Loucy (cell line): Measurements from ENCODE around the gene WBP1L.

Experiments
- EZH2phosphoT487 ChIP-seq: fragments of 200-600 bp; IDR thresholded peaks from 2 replicates; pipeline ENCODE4 v1.6.1; 2018; ENCODE audit warnings: antibody characterized with exemption, mild to moderate bottlenecking, moderate library complexity, borderline replicate concordance
- TF ChIP-seq, protein P1 (sequence below): fragments of 200-600 bp; sonication (generic); conservative IDR thresholded peaks from 2 replicates; pipeline ENCODE4 v1.5.1; 2014; ENCODE audit warnings: mild to moderate bottlenecking, antibody characterized with exemption, low read length

DNA sequence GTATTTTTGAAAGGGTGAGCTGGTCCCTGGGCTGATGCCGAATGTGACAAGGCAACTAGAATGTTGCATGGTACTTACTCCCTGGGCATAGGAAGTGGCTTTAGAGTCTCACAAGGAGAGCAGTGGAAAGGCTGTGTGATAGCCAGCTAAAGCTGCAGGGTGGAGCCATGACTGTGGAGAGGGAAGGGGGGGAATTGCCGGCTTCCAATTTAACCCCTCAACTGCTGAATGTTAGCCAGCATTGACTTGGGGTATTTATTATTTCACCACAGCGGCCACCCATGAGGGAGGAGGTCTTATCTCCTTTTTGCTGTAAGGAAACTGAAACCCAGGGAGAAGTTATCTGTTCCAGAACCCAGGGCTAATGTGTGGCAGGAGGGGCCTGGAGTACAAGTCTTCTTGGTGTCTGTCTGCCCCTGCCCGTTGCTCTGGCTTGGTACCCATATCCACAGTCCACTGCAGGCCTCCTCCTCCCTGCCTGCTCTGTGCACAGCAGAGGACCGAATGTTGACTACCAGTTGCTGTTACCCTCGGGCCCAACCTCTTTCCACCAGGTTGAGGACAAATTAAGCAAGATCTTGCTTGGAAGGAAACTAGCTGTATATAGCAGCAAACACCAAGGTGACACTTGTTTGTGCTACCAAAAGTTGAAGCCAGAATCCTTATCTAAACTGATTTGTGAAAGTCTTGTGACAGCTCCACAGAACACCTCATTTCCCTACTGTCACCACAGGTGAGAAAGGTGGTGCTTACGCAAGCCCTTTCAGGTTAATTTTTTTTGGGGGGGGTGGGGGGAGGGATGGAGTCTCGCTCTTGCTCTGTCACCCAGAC lies 37.6 kb downstream of the WBP1L start:
- TF ChIP-seq, protein P1, sequence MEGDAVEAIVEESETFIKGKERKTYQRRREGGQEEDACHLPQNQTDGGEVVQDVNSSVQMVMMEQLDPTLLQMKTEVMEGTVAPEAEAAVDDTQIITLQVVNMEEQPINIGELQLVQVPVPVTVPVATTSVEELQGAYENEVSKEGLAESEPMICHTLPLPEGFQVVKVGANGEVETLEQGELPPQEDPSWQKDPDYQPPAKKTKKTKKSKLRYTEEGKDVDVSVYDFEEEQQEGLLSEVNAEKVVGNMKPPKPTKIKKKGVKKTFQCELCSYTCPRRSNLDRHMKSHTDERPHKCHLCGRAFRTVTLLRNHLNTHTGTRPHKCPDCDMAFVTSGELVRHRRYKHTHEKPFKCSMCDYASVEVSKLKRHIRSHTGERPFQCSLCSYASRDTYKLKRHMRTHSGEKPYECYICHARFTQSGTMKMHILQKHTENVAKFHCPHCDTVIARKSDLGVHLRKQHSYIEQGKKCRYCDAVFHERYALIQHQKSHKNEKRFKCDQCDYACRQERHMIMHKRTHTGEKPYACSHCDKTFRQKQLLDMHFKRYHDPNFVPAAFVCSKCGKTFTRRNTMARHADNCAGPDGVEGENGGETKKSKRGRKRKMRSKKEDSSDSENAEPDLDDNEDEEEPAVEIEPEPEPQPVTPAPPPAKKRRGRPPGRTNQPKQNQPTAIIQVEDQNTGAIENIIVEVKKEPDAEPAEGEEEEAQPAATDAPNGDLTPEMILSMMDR = no peak
- TF ChIP-seq EZH2phosphoT487 = no peak
